ENCODE measurements around the gene DRAP1.

- no peak for TF ChIP-seq CTCF (IDR thresholded peaks at IDR 0.05; ENCODE audit: low read depth, low read length, poor library complexity, severe bottlenecking)
- TF ChIP-seq EZH2phosphoT487 (IDR thresholded peaks at IDR 0.05; ENCODE audit: borderline replicate concordance, low read length), result no peak
Observed at GRCh38 chr11:65916391-65916790, 2.8 kb upstream of the DRAP1 start.

Data from DOHH2 (cell line).